HS-5 (cell line): ENCODE measurements around the gene OR4N2.
A peak's percentile ranks its signal among the peaks of the same experiment; 100 is the strongest.
"Not testable (repeated sequence)": the region's sequence is repeated elsewhere in the genome, so short reads cannot be mapped to it uniquely, and the experiment has no call there.

Source experiments
- DNase-seq: peaks from one replicate; pipeline ENCODE4 v3.0.0-alpha.2; 2012; ENCODE audit warnings: low read depth

The OR4N2 gene, protein sequence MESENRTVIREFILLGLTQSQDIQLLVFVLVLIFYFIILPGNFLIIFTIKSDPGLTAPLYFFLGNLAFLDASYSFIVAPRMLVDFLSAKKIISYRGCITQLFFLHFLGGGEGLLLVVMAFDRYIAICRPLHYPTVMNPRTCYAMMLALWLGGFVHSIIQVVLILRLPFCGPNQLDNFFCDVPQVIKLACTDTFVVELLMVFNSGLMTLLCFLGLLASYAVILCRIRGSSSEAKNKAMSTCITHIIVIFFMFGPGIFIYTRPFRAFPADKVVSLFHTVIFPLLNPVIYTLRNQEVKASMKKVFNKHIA

DNA sequence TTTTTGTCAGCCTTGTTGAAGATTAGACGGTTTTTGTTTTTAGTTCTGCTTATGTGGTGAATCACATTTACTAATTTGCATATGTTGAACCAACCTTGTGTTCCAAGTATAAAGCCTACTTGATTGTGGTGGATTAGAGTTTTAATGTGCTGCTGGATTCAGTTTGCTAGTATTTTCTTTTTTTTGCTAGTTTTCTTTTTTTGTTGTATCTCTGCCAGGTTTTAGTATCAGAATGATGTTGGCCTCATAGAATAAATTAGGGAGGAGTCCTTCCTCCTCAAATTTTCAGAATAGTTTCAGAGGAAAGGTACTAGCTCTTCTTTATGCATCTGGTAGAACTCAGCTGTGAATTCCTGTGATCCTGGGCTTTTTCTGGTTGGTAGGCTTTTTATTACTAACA, at the start of gene OR4N2:
Gene OR4N2 (plus strand): TSS at position 301 of the 400 bp plus-strand sequence. CDS start 23,679 bp downstream, outside the sequence.
- DNase-seq, result not testable (repeated sequence)

DNA sequence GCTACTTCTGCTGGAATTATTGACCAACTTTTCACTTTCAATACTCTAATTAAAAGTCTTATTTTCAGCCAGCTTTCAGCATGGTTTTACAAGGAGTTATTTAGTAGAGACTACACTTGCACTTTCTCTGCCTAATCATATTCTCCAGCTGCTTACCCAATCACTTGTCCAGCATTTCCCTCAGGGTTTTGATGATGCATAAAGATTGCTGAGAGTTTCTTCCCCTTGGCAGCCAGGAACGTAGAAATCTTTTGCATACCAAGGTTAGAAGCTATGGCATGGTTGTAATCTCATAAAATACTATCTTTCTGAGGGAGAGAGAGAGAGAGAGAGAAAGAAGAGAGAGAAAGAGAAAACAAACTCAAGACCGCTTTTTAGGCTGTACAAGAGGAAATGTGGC, 49.4 kb upstream of the OR4N2 start:
- no peak for DNase-seq

DNA sequence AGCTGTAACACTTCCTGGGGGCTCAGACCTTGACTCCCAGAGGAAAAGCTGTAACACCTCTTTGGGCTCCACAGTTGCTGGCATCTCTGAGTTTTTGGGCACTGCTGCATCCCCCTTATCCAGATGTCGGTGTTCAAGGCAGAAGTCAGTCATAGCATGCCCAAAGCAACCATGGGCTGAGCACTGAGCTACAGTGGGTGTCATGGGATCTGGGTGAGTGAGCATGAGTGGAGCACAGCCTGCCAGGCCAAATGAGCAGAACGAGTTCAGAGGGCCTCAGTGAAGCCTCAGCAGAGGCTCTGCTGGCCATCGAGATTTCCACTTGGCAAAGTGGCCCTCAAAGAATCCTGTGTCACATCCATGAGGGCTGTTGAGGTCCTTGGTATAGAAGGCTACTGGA, 32.1 kb upstream of the OR4N2 start:
- DNase-seq, result not testable (repeated sequence)

DNA sequence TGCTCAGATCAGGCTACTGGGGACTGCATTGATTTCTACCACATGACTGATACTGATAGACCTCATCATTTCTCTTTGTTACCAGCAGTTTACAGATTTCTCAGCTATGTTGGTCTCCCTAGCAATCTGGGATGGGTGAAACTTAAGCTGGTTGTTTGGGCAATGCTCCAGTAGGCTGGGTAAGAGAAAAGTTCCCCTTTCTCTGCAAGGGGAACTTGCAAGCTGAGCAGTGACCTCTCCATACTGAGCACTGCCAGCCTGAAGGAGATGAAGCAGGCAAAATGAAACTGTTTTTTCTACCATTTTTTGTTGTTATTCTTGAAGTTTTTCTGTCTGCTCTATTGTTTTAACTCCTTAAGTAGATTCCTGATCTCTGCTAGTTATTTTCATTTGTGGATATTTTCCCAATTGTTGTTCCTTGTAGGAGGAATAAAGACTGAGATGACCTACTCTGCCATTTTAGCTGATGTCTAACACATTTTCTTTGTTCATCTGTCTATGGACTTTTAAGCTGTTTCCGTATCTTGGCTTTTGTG, 31.6 kb upstream of the OR4N2 start:
- DNase-seq, result no peak

DNA sequence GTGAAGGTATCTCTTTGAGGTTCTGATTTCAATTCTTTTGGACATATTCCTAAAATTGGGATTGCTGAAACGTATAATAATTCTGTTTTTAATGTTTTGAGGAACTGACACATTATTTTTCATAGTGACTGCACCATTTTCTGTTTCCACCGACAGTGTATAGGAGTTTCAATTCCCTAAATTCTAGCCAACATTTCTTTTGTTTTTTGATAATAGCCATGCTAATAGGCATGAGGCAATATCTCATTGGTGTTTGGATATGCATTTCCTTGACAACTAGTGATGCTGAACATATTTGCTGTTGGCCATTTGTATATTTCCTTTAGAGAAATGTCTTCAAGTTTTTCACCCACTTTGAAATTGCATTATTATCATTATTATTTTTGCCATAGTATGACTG, 31.1 kb upstream of the OR4N2 start:
- not testable (repeated sequence) for DNase-seq

DNA sequence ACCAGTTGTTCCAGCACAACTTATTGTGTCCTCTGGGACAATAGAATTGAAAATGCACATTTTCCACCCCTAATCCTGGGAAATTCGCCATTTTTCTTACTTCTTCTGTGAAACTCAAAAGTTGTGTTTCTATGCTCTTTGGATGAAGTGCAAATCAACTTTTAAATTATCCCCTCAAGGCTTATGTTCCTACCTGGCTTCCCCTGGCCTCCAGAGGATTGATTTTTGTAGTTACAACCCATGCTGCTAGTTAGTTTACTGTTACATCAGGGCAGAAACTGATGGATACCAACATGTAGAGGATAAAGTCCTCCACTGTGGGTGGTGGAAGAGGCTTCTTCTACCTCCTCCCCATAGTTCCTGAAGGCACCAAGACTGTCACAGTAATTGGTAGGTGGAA, 30.4 kb upstream of the OR4N2 start, which contains the start of gene OR4M1:
Gene OR4M1 (plus strand): TSS at position 301 of the 400 bp plus-strand sequence. CDS start 6,819 bp downstream, outside the sequence.
- DNase-seq, result not testable (repeated sequence)

DNA sequence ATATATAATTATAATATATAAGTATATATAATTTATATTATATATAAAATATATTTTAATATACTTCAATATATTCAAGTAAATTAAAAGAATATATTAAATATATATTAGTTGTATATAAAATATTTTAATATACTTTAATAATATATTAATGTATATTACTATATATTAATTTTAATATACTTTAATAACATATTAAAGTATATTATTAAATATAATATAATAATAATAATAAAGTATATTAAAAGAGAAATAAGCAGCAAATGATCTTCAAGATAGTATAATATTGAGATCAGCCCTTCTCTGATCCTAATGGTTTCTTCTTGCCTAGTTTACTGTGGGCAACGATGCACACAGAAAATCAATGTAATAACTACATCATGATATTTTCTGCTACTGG, 28.0 kb upstream of the OR4N2 start:
- no peak for DNase-seq

DNA sequence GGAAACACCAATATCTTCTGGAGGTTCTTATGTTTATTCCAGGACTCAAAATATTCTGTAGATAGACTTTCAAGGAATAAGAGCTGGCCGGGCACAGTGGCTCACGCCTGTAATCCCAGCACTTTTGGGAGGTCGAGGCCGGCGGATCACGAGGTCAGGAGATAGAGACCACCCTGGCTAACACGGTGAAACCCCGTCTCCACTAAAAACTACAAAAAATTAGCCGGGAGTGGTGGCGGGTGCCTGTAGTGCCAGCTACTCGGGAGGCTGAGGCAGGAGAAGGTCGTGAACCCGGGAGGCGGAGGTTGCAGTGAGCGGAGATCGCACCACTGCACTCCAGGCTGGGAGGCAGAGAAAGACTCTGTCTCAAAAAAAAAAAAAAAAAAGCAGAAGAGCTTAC, 17.7 kb upstream of the OR4N2 start:
- DNase-seq, result not testable (repeated sequence)

DNA sequence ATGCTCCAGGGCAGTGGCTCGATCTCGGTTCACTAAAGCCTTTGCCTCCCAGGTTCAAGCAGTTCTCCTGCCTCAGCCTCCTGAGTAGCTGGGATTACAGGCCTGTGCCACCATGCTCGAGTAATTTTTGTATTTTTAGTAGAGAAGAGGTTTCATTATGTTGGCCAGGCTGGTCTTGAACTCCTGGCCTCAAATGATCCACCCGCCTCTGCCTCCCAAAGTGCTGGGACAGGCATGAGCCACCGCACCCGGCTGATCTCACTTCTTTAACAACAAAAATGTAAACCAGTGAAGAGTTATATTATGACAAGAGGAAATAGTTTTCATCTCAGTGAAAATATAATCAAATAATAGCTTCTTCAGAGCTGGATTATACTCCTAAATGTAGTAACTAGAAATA, 16.3 kb upstream of the OR4N2 start:
- DNase-seq, result not testable (repeated sequence)

DNA sequence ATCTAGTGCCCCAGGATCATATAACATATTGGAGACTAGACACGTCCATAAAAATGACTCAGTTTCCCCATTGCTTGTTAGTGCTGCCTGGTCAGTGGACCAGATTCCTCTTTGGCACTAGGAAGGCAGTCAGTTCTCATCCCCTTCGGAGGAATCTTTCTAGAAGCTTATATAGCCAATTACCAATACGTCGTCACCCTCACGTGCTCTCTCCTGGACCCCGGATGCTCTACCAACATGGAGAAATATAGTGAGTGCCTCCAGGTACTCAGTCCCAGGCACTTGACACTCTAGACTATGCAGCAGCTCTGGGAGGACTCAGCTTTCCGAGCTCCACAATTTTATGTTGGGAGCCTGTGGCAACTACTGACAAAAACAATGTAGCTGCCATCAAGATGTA, 15.4 kb upstream of the OR4N2 start:
- DNase-seq, result not testable (repeated sequence)

DNA sequence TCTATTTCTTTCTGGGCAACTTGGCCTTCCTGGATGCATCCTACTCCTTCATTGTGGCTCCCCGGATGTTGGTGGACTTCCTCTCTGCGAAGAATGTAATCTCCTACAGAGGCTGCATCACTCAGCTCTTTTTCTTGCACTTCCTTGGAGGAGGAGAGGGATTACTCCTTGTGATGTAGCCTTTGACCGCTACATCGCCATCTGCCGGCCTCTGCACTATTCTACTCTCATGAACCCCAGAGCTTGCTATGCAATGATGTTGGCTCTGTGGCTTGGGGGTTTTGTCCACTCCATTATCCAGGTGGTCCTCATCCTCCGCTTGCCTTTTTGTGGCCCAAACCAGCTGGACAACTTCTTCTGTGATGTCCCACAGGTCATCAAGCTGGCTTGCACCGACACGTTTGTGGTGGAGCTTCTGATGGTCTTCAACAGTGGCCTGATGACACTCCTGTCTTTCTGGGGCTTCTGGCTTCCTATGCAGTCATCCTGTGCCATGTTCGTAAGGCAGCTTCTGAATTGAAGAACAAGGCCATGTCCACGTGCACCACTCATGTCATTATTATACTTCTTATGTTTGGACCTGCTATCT, 7.0 kb upstream of the OR4N2 start:
- not testable (repeated sequence) for DNase-seq

DNA sequence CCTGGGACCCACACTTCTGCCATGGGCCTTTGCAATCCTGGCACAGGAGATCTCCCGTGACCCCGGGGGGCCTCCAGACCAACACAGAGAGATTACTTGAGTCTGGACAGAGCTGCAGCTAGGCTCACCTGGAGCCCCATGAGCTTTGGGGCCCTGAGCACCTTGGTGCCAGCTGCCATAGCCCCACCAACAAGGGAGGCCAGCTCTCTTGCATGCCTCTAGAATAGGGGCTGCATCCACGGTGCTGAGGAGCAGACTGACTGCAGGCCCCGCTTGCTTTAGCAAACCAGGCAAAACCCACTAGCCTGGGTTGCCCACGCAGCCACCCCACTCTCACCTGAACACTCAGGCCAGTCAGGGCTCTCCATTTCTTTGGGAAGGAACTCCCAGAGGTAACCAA, 3.7 kb upstream of the OR4N2 start:
- DNase-seq, result no peak

DNA sequence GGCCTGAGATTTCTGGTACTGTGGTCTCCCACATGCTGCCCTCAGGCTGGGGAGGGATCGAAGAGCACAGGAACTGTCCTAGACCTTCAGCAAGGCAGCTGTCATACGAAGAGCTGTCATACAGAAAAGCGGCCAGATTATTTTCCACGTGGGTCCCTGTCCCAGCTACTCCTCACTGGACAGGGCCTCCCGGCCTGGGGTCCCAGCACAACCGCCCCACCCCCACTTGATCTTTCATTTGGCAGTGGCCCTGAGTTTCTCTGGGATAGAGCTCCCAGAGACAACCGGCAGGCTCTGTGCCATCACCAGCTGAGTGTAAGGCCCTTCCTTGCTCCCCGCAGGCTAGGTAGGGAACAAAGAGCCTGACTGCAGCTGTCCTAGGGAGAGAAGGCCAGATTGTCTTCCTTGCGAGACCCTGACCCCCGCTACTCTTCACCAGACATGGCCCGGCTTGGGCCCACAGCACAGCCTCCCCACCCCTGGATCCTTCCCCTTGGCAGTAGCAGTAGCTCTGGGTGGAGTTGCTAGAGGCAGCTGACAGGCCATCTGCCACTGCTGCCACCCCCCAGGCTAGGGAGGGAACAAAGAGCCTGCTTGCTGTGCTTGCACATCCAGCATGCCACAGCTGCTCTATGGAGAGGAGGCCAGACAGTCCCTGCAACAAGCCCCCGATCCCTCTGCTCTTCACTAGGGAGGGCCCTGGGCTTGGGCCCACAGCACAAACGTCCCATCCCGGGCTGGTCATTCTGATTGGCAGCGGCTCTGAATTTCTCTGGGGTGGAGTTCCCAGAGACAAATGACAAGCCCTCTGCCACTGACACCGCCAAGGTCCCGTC, 3.1 kb upstream of the OR4N2 start:
- DNase-seq, result no peak

DNA sequence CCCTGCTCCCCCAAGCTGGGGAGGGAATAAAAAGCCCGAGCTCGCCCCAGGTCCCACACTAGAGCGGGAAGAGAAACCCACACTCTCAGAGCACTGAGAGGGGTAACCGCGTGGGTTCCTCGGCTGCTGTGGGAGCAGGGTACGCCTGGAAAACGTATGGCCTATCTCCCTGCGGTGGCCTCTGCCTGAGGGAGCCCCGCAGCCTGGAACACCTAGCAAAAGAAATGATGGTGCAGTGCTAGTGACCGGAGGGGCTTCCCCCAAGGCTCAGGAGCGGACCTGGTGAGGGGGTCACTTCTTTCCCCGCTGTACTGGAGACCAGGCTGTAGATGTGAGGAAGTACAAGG, 2.5 kb upstream of the OR4N2 start:
- no peak for DNase-seq

DNA sequence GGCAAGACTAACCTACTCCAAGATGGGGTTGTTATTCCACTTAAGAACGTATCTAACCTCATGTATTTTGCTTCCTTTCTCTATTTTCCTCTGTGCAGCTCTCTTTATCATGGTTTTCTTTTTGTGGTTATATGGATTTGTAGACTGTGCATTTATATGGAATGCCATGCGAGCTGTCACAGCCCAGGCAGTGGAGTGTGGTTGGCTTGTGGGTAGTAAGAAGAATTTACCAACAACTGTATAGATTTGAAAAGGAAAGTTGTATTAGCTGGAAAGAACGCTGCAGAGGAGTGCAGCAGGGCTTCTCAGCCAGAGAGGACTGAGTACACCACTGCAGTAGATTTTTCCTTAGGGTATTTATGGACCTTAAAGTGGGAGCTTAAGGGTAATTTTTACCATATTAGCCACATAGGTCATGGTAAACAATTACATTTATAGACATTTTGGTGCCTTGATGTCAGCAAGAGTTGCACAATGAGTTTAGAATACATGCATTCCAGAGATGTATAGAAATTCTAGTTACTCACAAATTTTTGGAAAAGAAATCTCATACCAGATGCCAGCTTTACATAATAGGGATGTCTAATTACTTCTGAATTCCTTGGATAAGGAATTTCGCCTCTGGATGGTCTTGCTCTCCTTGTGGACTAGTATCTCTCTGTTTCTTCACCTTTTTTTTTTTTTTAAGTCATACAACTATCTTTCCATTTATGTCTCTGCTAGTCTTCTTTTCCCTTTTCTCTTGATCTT, 9.8 kb downstream of the OR4N2 start:
- peak; percentile 73 for DNase-seq

DNA sequence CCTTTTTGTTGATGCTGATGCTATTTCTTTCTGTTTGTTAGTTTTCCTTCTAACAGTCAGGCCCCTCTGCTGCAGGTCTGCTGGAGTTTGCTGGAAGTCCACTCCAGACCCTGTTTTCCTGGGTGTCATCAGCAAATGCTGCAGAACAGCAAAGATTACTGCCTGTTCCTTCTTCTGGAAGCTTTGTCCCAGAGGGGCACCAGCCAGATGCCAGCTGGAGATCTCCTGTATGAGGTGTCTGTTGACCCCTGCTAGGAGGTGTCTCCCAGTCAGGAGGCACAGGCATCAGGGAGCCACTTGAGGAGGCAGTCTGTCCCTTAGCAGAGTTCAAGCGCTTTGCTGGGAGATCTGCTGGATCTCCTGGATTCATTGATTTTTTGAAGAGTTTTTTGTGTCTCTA, 16.3 kb downstream of the OR4N2 start:
- not testable (repeated sequence) for DNase-seq

DNA sequence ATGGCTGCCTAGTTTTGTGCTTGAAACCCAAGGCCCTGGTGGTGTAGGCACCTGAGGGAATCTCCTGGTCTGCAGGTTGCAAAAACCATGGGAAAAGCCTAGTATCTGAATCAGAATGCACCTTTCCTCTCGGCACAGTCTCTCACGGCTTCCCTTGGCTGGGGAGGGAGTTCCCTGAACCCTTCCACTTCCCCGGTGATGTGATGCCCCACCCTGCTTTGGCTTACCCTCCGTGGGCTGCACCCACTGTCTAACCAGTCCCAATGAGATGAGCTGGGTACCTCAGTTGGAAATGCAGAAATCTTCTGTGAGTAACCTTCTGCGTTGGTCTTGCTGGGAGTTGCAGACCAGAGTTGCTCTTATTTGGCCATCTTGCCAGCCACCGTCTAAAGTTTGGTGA, 17.4 kb downstream of the OR4N2 start:
- DNase-seq, result not testable (repeated sequence)

DNA sequence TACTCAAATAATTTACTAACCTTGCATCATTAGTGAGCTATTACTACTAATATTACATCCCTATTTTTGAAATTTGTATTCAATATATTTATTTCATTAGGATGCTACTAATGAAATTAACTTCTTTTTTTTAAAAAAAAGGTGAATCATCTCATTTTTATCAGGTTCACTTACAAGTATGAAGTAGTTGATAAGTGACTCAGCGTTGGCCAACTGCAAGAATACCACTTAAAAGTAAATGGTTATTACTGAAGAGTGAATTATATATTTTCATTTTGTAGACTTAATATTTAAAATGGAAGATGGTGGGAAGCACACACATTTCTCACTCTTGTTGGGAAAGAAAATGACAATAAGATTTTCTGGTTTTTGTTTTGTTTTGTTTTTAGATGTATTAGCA, 19.6 kb downstream of the OR4N2 start:
- peak; percentile 11 for DNase-seq

DNA sequence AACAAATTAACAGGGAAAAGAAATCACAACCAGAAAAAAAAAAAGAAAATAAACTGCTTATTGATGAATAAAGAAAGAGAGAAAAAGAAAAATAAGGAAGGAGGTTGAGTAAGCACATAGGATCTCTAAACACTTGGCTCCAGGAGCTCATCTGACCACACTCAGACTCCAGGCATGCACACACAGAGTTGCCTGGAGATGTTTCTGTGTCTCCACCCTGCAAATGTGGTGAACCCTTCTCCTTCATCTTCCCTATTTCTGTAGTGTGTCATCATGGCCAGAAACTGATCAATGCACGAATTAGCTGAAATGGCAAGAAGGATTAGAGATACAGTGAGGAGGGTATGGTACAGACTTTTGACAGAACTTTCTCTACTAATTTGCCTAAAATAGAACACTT, 20.2 kb downstream of the OR4N2 start:
- peak; percentile 77 for DNase-seq

DNA sequence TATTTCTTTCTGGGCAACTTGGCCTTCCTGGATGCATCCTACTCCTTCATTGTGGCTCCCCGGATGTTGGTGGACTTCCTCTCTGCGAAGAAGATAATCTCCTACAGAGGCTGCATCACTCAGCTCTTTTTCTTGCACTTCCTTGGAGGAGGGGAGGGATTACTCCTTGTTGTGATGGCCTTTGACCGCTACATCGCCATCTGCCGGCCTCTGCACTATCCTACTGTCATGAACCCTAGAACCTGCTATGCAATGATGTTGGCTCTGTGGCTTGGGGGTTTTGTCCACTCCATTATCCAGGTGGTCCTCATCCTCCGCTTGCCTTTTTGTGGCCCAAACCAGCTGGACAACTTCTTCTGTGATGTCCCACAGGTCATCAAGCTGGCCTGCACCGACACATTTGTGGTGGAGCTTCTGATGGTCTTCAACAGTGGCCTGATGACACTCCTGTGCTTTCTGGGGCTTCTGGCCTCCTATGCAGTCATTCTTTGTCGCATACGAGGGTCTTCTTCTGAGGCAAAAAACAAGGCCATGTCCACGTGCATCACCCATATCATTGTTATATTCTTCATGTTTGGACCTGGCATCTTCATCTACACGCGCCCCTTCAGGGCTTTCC, 24.2 kb downstream of the OR4N2 start:
- not testable (repeated sequence) for DNase-seq

DNA sequence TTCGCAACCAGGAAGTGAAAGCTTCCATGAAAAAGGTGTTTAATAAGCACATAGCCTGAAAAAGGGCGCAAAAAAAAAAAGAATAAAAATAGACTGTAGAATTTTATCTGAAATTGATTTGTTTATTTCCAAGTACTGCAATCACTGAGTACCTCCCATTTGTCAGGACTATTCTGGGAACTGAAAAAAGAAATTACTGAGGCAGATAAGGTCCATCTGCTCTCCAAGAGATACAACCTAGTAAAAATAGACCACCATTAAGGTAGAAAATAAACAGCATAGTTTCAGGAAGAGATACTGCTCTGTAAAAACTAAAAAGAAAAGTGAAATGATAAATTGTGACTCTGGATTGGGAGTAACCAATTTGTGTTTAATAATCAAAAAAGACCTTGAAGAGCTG, 24.7 kb downstream of the OR4N2 start:
- DNase-seq, result no peak
